Activated CD8-positive, alpha-beta T cell treated with anti-CD3 and anti-CD28 coated beads, Interleukin-2, amount 10 ng/mL, durations not matched to agents 7 days and 5 days (primary cell): ENCODE results near the gene SIPA1L3. TPM values are rescaled to one million over a fixed set of nuclear protein-coding genes. Genes with fewer than 3 reads are reported as not detected.

ENCODE experiments used
- ATAC-seq: fragments of 150-1000 bp; cut with Tn5 transposase; one replicate; pipeline ENCODE4 v1.10.0; 2021; ENCODE audit warnings: moderate library complexity
- CTCF ChIA-PET: fragments of 350-600 bp; sonication (Branson Sonifier 250); formaldehyde crosslinking; loops from one replicate; lab custom pipeline; 2021; ENCODE audit warnings: antibody characterized with exemption; lab: Charles Lee
- POLR2A ChIA-PET: fragments of 350-600 bp; sonication (Branson Sonifier 250); formaldehyde crosslinking; loops from one replicate; lab custom pipeline; 2021; ENCODE audit warnings: antibody characterized with exemption; lab: Charles Lee
- DNase-seq: peaks from one replicate; pipeline ENCODE4 v3.0.0-alpha.2; 2020
- H3K27ac Mint-ChIP-seq: one replicate; pipeline ENCODE4 v1.8.0; 2021; ENCODE audit warnings: mild to moderate bottlenecking, mixed read lengths
- H3K27me3 Mint-ChIP-seq: one replicate; pipeline ENCODE4 v1.8.0; 2021; ENCODE audit warnings: low read depth, mixed read lengths
- H3K36me3 Mint-ChIP-seq: one replicate; pipeline ENCODE4 v1.8.0; 2021; ENCODE audit warnings: low read depth, mixed read lengths
- H3K4me1 Mint-ChIP-seq: one replicate; pipeline ENCODE4 v1.8.0; 2021; ENCODE audit warnings: low read depth, mixed read lengths
- H3K4me3 Mint-ChIP-seq: one replicate; pipeline ENCODE4 v1.8.0; 2021; ENCODE audit warnings: mild to moderate bottlenecking, mixed read lengths
- H3K9me3 Mint-ChIP-seq: one replicate; pipeline ENCODE4 v1.8.0; 2022; ENCODE audit warnings: mixed read lengths; ENCODE audit not compliant: insufficient read depth
- total RNA-seq, 2 experiments: library from RNA; stranded (reverse); gene quantifications; one replicate each; pipeline ENCODE4 v1.2.3, GENCODE V29; 2021

SIPA1L3 gene
- total RNA-seq, 2 experiments from 2014 or later = 18.3 to 20.2 TPM

DNA sequence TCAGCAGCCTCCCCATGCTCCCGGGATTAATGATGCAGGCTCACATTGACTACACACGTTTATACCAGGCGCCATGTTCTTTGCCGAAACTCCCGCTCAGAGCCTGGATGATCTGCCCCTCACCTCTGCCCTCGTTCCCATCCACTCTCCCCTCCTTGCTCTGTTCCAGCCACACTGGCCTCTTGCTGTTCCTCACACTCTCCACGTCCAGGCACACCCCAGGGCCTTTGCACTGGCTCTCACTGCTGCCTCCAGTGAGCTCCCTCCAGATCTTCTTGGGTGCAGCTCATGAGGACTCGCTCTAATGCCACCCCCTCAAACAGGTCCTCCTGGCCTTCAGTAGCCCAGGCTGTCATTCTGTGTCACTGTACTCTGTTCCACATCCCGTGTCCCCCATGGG is 277.8 kb downstream of the SIPA1L3 start:
- ATAC-seq (no peak), DNase-seq (no peak)
- ChIA-PET CTCF (no interaction called here), POLR2A (no interaction called here)
- Mint-ChIP-seq H3K4me3 (no peak overlapping the region), H3K36me3 (peaks cover 4% of the 10 kb centered on the region), H3K27me3 (no peaks in the 10 kb centered on the region), H3K27ac (no peak overlapping the region), H3K9me3 (no peaks in the 10 kb centered on the region), H3K4me1 (peaks cover 5% of the 10 kb centered on the region)

DNA sequence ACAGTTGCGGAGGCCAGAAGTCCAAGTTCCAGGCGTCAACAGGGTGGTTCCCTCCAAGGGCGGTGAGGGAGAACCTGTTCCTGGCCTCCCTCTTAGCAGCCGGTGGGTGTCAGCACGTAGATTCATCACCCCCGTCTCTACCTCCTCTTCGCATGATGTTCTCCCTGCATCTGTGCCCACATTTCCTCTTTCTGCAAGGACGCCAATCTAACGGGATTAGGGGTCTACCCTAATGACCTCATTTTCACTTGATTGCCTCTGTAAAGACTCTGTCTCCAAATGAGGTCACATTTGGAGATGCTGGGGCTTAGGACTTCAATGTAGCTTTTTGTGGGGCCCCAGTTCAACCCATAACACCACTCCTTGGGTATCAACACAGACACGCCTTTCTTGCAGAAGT is 278.6 kb downstream of the SIPA1L3 start:
- ATAC-seq = no peak
- H3K9me3 Mint-ChIP-seq = no peaks in the 10 kb centered on the region
- POLR2A ChIA-PET = no interaction called here

DNA sequence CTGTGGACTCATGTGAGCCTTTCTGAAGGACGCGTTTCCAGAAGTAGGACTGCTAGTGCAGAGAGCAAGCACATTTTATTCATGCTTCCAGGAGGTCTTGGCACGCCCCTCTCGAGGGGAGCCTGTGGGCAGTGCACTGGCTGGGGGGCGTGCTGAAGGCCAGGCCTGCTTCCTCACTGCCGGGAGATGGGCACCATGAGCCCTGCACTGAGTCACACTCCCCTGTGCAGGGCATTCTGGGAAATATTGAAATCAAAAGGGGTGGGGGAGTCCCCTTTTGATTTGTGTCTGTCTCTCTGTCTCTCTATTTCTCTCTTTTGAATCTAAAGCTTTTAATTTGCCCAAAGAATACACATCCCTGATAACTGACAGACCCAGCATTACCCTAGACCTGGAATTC is 283.1 kb downstream of the SIPA1L3 start:
- H3K9me3 Mint-ChIP-seq = no peaks in the 10 kb centered on the region
- H3K27ac Mint-ChIP-seq = no peak overlapping the region
- H3K4me1 Mint-ChIP-seq = peaks cover 9% of the 10 kb centered on the region
- H3K4me3 Mint-ChIP-seq = no peak overlapping the region
- ChIA-PET POLR2A (no interaction called here), CTCF (no interaction called here)
- no peak for DNase-seq
- ATAC-seq = no peak
- no peaks in the 10 kb centered on the region for H3K27me3 Mint-ChIP-seq
- peaks cover under 1% of the 10 kb centered on the region for H3K36me3 Mint-ChIP-seq

More for the DNA sequence above, 278.6 kb downstream of the SIPA1L3 start:
- peaks cover 9% of the 10 kb centered on the region for H3K4me1 Mint-ChIP-seq
- H3K36me3 Mint-ChIP-seq = peaks cover 4% of the 10 kb centered on the region
- no peak overlapping the region for H3K27ac Mint-ChIP-seq
- no peak overlapping the region for H3K4me3 Mint-ChIP-seq
- H3K27me3 Mint-ChIP-seq = no peaks in the 10 kb centered on the region
- CTCF ChIA-PET = no interaction called here
- no peak for DNase-seq

DNA sequence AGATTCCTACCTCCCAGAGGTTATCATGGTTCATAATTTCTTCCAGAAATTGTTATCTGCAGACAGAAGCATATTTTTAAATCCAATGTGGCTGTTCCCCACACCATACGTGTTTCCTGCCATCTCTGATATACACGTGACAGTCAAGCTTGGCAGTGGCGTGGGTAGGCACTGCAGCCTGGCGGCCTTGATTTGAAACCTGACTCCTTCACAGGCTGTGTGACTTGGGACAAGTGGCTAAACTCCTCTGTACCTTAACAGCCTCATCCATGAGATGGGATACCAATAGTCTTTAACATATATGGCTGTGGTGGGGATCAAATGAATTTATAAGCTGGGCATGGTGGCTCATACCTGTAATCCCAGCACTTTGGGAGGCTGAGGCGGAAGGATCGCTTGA is 283.8 kb downstream of the SIPA1L3 start:
- ChIA-PET CTCF (no interaction called here), POLR2A (no interaction called here)
- no peak overlapping the region for H3K27ac Mint-ChIP-seq
- peaks cover 5% of the 10 kb centered on the region for H3K36me3 Mint-ChIP-seq
- no peak for DNase-seq
- ATAC-seq = no peak
- H3K9me3 Mint-ChIP-seq = no peaks in the 10 kb centered on the region
- H3K27me3 Mint-ChIP-seq = no peaks in the 10 kb centered on the region
- peaks cover 9% of the 10 kb centered on the region for H3K4me1 Mint-ChIP-seq
- no peak overlapping the region for H3K4me3 Mint-ChIP-seq

DNA sequence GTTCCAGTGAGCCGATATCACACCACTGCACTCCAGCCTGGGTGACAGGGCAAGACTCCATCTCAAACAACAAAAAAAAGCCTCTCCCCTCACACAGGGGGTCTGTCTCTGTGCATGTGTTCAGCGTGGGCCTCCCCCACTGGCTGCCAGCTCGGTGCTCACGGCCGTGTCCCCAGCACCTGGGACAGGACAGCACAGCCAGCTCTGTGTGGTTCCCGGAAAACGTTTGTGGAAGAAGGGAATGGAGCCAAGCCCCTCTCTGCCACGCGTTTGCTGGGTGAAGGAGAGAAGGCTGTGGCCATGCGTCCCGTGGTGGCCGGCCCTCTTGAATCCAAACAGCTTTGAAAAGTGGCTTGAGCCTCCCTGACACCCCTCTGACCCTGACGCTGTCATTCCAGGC is 284.7 kb downstream of the SIPA1L3 start:
- no peak overlapping the region for H3K4me3 Mint-ChIP-seq
- H3K9me3 Mint-ChIP-seq = no peaks in the 10 kb centered on the region
- CTCF ChIA-PET = no interaction called here
- H3K27me3 Mint-ChIP-seq = no peaks in the 10 kb centered on the region
- peaks cover 5% of the 10 kb centered on the region for H3K36me3 Mint-ChIP-seq
- H3K4me1 Mint-ChIP-seq = peaks cover 9% of the 10 kb centered on the region
- DNase-seq (no peak), ATAC-seq (no peak)
- POLR2A ChIA-PET = interaction anchor here (0.6 kb wide), 1 partner anchor 1614 kb away, joined by 3 read pairs; no protein-coding TSS in a partner anchor
- H3K27ac Mint-ChIP-seq = no peak overlapping the region

DNA sequence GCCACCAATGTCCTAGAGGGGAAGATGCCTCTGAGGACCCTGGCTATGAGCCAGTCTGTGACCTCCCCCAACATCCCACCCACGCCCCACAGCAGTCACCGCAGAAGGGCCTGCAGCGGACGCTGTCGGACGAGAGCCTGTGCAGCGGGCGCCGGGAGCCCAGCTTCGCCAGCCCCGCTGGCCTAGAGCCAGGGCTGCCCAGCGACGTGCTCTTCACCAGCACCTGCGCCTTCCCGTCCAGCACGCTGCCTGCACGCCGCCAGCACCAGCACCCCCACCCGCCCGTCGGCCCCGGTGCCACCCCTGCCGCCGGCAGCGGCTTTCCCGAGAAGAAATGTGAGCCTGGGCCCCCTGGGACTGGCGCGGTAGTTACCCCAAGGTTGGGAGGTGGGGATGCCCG is 286.4 kb downstream of the SIPA1L3 start:
- POLR2A ChIA-PET = no interaction called here
- Mint-ChIP-seq H3K4me1 (peaks cover 9% of the 10 kb centered on the region), H3K36me3 (peaks cover 5% of the 10 kb centered on the region), H3K4me3 (no peak overlapping the region), H3K27me3 (no peaks in the 10 kb centered on the region), H3K9me3 (no peaks in the 10 kb centered on the region), H3K27ac (no peak overlapping the region)
- DNase-seq (no peak), ATAC-seq (no peak)
- CTCF ChIA-PET = no interaction called here

DNA sequence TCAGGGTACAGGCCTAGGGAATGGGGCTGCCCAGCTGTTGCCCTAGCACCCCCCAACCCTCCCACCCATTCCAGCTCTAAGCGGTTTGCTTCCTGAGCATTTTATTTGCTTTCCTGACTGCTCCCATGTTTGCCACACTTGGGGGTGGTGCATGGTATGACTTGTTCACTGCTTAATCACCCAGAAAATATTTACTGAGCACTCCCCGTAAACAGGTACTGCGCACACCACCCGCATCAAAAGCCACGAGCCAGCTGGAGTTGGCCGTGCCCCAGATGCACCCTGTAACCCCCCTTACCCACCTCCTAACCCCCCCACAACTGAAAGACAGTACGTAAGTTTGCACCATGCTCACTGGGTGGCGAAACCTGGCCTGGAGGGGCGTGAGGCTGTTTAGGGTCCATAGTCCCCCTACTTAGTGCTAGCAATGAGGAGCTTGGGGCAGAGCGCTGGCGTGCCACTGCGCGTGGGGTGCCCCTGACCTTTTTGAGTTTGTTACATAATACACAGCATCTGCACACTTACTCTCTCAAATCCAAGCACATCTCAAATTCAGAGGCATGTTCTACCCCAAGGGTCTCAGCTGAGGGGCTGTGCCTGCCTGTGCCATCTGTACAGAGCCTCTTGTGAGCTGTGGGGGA is 287.2 kb downstream of the SIPA1L3 start:
- POLR2A ChIA-PET = no interaction called here
- H3K4me1 Mint-ChIP-seq = peaks cover 5% of the 10 kb centered on the region
- H3K27me3 Mint-ChIP-seq = no peaks in the 10 kb centered on the region
- H3K4me3 Mint-ChIP-seq = no peak overlapping the region
- H3K36me3 Mint-ChIP-seq = peaks cover 5% of the 10 kb centered on the region
- CTCF ChIA-PET = no interaction called here
- no peaks in the 10 kb centered on the region for H3K9me3 Mint-ChIP-seq
- no peak overlapping the region for H3K27ac Mint-ChIP-seq
- DNase-seq (no peak), ATAC-seq (no peak)

DNA sequence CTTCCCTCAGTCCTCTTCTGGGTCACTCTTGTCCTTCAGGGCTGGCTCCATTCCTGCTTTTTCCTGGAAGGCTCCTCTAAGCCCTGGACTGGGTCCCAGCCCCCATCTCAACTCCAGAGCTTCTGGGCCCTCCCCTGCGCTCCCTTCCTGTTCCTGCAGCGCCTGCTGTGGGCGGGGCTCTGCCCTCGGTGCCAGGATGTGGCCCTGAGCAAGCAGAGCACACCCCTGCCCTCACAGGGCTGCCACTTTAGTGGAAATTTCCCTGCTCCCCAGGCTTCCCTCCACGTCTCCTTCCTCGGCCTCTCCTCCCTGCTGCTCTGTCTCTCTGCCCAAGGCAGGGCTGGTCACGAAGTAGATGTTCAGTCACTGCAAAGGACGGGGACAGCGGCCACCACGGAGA is 288.2 kb downstream of the SIPA1L3 start:
- CTCF ChIA-PET = no interaction called here
- Mint-ChIP-seq H3K27ac (no peak overlapping the region), H3K4me3 (no peak overlapping the region), H3K27me3 (no peaks in the 10 kb centered on the region), H3K36me3 (peaks cover 5% of the 10 kb centered on the region), H3K9me3 (no peaks in the 10 kb centered on the region), H3K4me1 (peaks cover 1% of the 10 kb centered on the region)
- POLR2A ChIA-PET = no interaction called here
- ATAC-seq (no peak), DNase-seq (no peak)

DNA sequence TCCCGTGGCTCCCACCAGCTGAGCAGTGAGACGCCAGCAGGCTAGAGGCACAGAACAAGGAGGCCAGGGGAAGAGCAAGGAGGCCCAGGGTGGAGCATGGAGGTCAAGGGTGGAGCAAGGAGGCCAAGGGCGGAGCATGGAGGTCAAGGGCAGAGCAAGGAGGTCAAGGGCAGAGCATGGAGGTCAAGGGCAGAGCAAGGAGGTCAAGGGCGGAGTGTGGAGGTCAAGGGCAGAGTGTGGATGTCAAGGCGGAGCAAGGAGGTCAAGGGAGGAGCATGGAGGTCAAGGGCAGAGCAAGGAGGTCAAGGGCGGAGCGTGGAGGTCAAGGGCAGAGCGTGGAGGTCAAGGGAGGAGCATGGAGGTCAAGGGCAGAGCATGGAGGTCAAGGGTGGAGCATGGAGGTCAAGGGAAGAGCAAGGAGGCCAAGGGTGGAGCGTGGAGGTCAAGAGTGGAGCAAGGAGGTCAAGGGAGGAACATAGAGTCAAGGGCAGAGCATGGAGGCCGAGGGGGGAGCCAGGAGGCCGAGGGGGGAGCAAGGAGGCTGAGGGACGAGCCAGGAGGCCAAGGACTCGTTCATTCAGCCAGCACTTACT is 289.3 kb downstream of the SIPA1L3 start:
- H3K4me1 Mint-ChIP-seq = no peaks in the 10 kb centered on the region
- H3K27ac Mint-ChIP-seq = no peak overlapping the region
- H3K36me3 Mint-ChIP-seq = peaks cover 5% of the 10 kb centered on the region
- no peak overlapping the region for H3K4me3 Mint-ChIP-seq
- no peaks in the 10 kb centered on the region for H3K9me3 Mint-ChIP-seq
- DNase-seq (no peak), ATAC-seq (no peak)
- ChIA-PET POLR2A (interaction anchor here (1.2 kb wide), 1 partner anchor 13 kb away, joined by 3 read pairs; no protein-coding TSS in a partner anchor), CTCF (no interaction called here)
- H3K27me3 Mint-ChIP-seq = no peaks in the 10 kb centered on the region

DNA sequence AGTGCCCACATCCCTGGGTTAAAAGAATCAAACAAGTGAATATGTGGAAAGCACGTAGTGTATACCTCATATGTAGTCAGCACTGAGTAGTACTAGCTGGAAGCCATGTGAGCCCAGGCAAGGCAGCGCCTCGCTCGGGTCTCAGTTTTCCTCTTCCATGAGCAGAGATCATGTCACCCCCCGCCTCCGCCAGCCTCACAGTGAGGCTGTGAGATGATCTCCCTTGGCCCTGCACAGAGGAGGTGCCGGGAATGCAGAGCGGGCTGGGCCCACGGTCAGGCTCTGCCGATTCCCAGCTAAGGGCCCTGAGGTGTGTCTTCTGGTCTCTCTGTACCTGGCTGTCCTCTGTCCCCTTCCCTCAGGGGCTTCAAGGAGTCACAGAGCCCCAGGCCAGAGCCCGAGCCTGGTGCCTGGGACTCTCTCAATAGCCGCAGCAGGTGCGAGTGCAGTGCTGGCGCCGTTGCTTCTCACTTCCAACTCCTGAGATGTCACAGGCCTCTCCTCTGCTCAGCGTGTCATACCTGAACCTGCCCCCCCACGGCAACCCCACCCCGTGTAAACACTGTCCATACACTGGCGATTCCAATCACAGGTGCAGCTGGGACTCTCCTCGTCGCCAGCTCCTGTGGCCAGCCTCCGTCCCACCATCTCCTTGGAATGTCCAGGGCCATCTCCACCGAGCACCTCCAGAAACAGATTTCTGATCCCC is 290.1 kb downstream of the SIPA1L3 start:
- CTCF ChIA-PET = no interaction called here
- DNase-seq (no peak), ATAC-seq (no peak)
- POLR2A ChIA-PET = interaction anchor here (1.2 kb wide), 1 partner anchor 12 kb away, joined by 3 read pairs; no protein-coding TSS in a partner anchor
- H3K4me1 Mint-ChIP-seq = no peaks in the 10 kb centered on the region
- H3K36me3 Mint-ChIP-seq = peaks cover 5% of the 10 kb centered on the region
- no peak overlapping the region for H3K27ac Mint-ChIP-seq
- no peaks in the 10 kb centered on the region for H3K9me3 Mint-ChIP-seq
- no peaks in the 10 kb centered on the region for H3K27me3 Mint-ChIP-seq
- H3K4me3 Mint-ChIP-seq = no peak overlapping the region

DNA sequence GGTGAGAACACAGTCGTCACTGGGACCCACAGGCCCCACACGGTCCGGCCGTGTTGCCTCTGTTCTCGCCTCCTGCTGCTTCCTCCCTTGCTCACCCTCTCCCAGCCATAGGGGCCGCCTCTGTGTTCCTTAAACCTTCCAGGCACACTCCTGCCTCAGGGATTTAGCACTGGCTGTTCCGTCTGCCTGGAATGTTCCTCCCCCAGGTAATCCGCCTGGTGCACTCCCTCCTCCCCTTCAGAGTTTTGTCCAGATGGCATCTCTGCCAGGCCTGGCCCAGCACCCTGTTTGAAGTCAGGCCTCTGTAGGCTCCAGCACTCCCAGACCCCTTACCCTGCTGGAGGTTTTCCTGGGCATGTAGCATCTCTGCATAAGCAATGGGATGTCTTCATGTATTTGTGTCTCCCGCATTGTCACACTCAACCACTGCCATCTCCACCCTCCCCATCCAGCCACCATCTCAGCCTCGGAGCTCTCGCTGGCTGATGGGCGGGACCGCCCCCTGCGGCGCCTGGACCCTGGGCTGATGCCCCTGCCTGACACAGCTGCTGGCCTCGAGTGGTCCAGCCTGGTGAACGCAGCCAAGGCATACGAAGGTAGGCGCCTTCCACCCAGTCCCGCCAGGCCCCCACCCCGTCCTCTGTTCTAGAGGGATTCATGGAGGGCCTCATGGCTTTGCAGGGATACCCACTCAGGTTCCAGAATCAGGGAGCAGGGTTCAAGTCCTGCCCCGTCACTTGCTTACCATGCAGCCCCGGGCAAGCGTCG is 291.1 kb downstream of the SIPA1L3 start:
- no peak overlapping the region for H3K27ac Mint-ChIP-seq
- peaks cover 5% of the 10 kb centered on the region for H3K36me3 Mint-ChIP-seq
- no peak for ATAC-seq
- no peaks in the 10 kb centered on the region for H3K4me1 Mint-ChIP-seq
- H3K27me3 Mint-ChIP-seq = no peaks in the 10 kb centered on the region
- CTCF ChIA-PET = no interaction called here
- POLR2A ChIA-PET = no interaction called here
- H3K9me3 Mint-ChIP-seq = no peaks in the 10 kb centered on the region
- no peak for DNase-seq
- no peak overlapping the region for H3K4me3 Mint-ChIP-seq

DNA sequence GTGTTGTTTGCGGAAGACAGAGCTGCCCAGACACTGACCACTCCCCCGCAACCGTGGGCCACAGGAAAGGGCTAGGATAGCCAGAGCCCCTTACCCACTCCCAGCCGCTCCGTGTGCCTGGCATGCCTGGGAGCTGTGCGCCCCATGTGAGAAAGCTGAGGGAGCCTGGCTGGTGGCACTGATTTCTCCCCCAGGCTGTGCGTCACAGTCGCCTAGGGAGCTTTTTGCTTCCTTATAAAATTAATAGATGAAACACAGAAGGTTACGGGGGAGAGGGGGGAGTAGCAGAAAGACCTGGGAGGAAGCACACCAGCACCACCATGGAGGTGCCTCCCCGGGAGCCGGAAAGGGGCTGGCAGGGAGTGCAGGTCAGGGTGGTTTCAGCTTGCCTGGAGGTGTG is 292.3 kb downstream of the SIPA1L3 start:
- DNase-seq = no peak
- H3K4me1 Mint-ChIP-seq = no peaks in the 10 kb centered on the region
- no peak for ATAC-seq
- ChIA-PET CTCF (no interaction called here), POLR2A (no interaction called here)
- H3K4me3 Mint-ChIP-seq = no peak overlapping the region
- no peaks in the 10 kb centered on the region for H3K27me3 Mint-ChIP-seq
- H3K9me3 Mint-ChIP-seq = no peaks in the 10 kb centered on the region
- no peak overlapping the region for H3K27ac Mint-ChIP-seq
- peaks cover 5% of the 10 kb centered on the region for H3K36me3 Mint-ChIP-seq
